T-helper 1 cell treated with Interleukin-12 subunit alpha and Interleukin-12 subunit beta and Interleukin-4 antibody, amounts not matched to agents 30 ng/mL and 1 ng/mL, for 36 hours (primary cell): ENCODE results near the gene ATPAF2. TPM values are rescaled to one million over a fixed set of nuclear protein-coding genes. Genes with fewer than 3 reads are reported as not detected.
"Not testable (repeated sequence)": the region's sequence is repeated elsewhere in the genome, so short reads cannot be mapped to it uniquely, and the experiment has no call there.

Source experiments
- intact Hi-C: fragments of 100-400 bp; cut with micrococcal nuclease; formaldehyde crosslinking; loops from one replicate; pipeline ENCODE4 v1.15.1; 2024
- total RNA-seq: library from RNA; stranded (reverse); gene quantifications from 2 replicates; pipeline ENCODE4 v1.2.3, GENCODE V29; 2022

Gene ATPAF2
- total RNA-seq, 1 donor from 2014 or later, result 33.2 TPM

- intact Hi-C loops, result no loop called here
Observed at GRCh38 chr17:18015593-18015992, 23.4 kb downstream of the ATPAF2 start.

- intact Hi-C loops, result no loop called here
Observed at GRCh38 chr17:18014006-18014405, 25.0 kb downstream of the ATPAF2 start.

DNA sequence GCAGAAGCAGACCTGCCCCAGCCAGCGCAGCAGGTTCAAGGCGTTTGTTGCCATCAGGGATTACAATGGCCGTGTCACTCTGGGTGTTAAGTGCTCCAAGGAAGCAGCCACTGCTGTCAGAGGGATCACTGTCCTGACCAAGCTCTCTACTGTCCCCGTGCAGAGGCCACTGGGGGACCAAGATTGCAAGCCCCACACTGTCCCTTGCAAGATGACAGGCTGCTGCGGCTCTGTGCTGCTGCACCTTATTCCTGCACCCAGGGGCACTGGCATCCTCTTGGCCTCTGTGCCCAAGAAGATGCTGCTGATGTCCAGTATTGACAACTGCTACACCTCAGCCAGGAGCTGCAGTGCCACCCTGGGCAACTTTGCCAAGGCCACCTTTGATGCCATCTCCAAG is 27.7 kb downstream of the ATPAF2 start:
- intact Hi-C loops, result no loop called here

- intact Hi-C loops, result no loop called here
Observed at GRCh38 chr17:18009609-18010420, 29.2 kb downstream of the ATPAF2 start.

DNA sequence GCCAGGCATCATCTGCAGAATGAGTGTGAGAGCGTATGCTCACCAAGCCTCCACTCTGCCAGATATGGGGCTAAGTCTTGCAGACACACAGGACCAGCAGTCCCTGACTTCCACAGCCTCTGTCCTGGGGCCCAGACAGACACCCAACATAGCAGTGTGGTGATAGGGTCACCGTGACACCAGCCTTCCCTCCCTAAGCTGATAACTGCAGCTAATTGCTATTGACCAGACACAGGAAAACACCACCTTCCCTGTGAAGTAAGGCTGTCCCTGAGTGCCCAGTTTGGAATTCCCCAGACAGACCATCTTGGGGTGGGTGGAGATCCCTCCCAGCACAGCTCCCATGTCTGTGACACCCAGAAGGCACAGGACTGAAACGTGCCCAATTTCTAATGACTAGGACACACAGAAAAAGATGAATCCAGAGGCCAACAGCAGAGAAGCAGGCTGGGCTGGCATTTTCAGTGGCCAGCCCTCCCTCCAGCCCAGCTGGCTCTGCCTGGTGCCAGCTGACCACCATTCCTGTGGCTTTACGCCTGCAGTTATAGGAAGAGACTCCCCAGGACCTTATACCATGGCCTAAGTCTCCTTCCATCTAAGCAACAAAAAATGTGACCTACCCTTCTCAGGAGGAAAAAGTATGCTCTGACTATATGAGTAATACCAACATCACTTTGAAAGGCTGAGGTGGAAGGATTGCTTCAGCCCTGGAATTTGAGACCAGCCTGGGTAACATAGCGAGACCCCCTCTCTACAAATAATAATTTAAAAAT is 30.3 kb downstream of the ATPAF2 start:
- intact Hi-C loops, result no loop called here

DNA sequence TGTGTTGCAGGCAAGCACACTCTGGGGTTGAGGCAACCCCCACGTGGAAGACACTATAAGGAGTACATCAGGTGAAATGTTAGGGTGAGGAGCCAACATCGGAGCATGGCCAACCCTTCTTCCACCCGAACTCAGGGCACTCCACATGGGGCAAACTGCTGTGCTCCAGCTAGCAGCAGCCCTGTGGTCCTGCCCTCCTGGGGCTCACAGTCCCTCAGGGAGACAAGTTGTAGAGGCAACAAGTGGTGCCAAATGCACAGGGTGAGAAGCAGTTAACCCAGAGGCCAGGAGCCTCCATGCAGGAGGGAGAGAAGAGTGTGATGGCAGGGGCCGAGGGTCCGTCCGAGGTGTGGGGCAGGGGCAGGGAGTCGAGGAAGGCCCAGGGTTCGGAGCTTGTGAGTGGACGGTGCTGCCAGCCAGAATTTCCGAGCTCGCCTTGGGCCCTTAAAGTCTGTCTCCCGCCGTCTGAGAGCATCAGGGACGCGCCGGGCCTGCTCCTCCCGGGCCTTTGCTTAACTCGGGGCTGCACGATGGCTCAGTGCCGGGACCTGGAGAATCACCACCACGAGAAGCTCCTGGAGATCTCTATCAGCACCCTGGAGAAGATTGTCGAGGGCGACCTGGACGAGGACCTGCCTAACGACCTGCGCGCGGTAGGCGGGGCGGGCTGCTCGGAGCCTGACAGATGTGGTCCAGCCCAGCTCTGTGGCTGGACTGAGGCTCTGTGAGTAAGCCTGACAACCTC is 32.3 kb downstream of the ATPAF2 start:
- intact Hi-C loops, result no loop called here

DNA sequence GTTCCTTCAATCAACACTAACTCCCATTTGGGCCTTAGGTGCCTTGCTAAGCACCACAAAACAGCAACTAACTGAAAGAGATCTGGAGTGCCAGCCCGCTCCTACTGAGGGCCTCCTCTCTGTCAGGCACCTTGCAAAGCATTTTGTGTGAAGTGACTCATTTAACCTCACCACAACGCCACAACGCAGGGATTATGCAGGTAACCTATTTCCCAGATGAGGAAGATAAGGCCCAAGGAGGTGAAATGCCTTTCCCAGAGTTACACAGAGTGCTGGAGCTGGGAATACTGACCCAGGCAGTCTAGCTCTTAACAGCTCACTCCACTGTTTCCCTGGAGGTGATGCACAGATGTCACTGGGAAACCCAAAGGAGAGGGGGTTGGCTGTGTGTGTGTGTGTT is 33.5 kb downstream of the ATPAF2 start:
- intact Hi-C loops, result no loop called here

DNA sequence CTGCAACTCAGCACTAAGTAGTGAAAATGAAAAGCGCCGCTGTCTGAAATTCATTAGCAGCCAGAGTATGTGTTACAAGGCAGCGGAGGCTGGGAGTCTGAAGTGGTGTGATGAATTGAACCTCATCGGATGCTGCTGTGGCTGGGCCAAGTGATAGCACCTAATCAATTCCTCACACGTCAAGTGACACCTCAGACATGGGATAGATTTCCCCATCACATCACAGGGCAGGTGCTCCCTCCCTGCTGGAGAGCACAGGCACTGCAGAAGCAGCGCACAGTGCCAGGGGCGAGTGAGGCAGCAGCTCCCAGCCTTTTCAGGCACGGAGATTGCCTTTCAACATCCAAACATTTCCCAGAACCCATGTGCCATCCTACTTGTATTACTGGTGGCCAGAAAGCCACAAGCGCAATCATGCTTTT is 34.1 kb downstream of the ATPAF2 start:
- intact Hi-C loops, result no loop called here

GRCh38 chr17:18004345-18004744 is 34.6 kb downstream of the ATPAF2 start:
- intact Hi-C loops, result no loop called here

DNA sequence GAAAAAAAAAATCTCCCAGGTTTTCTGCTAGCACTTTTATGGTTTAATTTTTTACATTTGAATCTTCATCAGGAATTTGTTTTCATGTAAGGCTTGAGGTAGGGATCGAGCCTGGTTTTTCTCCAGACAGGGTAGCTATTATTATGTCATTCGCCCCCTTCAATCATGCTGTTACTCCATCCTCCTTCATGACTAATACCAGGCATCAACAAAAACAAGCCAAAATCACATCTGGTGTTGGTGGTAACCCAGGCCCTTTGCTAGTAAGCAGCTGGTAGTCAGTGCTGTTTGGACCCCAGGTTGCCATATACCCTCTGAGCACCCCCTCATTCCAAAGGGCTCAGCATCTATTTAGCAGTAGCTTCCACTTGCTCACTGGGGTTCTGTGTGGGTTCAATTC is 36.8 kb downstream of the ATPAF2 start:
- intact Hi-C loops, result no loop called here

GRCh38 chr17:18000030-18000408 is 38.9 kb downstream of the ATPAF2 start:
- intact Hi-C loops, result no loop called here

- intact Hi-C loops, result no loop called here
Observed at GRCh38 chr17:17999364-18000029, 39.5 kb downstream of the ATPAF2 start.

DNA sequence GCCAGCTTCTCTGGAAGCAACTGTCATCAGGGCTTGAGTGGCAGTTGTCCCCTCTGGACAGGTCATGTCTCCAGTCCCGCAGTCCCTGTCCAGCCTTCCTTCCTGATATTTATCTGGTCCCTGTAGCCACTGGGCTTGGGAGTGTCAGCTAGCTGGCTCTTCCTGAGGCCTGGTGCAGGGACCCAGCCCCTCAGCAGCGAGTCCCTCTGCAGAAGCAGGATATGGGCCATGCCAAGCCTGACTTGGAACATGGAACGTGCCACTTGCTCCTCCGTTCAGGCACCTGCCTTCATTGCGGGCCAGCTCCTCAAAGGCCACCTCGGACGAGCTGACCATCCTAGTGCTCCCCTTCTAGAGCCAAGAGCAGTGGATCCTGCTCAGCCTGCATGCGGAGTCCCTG is 40.0 kb downstream of the ATPAF2 start:
- intact Hi-C loops, result no loop called here

DNA sequence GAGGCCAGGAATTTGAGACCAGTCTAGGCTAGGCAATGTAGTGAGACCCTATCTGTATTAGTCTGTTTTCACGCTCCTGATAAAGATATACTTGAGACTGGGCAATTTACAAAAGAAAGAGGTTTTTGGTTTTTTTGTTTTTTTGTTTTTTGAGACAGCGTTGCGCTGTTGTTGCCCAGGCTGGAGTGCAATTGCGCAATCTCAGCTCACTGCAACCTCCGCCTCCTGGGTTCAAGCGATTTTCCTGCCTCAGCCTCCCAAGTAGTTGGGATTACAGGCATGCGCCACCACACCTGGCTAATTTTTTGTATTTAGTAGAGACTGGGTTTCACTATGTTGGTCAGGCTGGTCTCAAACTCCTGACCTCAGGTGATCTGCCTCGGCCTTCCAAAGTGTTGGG is 43.1 kb downstream of the ATPAF2 start:
- intact Hi-C loops, result not testable (repeated sequence)

DNA sequence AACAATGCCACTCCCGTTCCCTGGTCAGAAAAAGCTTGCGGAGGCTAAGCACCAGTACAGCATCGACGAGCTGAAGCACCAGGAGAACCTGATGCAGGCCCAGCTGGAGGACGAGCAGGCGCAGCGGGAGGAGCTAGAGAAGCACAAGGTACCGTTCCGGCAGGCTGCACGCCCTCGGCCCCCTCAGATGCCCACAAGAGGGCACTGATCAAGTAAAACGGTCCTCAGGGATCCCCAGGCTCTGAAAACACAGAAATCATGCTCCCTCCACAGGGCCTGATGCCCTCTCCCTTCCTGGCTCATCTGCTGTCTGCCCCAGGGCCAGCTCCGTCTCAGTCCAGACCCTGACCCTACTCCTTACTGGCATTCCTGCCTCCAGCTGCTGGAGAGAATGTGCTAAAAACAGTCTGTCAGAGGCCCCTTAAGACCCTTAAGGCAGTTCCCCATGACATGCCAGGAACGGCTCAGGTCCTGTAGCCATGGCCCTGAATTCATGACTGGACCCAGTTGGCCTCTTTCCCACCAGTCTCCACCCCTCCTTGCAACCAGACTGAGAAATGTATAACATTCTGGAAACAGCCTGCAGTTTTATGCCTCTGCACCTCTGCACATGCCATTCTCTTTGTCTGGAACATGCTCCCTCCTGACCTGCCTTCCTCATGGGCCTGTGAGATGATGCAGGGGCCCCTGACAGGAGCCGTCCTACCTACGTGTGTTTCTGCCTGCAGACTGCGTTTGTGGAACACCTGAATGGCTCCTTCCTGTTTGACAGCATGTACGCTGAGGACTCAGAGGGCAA is 44.5 kb downstream of the ATPAF2 start:
- intact Hi-C loops, result no loop called here

DNA sequence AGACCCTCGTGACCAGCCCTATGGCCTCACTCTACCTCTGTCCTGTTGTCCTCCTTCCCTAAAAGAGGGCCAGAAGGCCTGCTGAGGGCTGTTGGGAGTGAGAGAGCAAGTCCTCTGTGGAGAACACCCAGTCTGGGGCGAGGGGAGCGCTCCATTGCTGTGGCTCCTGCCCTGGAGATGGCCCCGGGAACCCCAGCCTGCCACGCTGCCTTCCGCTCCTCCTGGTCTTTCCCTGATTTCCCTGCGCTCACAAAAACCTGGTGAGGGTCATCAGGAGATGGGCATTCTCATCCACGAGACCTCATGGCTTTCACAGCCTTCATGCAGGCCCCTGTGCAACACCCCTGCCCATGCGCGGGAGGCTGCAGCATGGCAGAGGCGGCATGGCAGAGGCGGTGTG is 45.1 kb downstream of the ATPAF2 start:
- intact Hi-C loops, result no loop called here

- intact Hi-C loops, result no loop called here
Observed at GRCh38 chr17:17993366-17993765, 45.6 kb downstream of the ATPAF2 start.

DNA sequence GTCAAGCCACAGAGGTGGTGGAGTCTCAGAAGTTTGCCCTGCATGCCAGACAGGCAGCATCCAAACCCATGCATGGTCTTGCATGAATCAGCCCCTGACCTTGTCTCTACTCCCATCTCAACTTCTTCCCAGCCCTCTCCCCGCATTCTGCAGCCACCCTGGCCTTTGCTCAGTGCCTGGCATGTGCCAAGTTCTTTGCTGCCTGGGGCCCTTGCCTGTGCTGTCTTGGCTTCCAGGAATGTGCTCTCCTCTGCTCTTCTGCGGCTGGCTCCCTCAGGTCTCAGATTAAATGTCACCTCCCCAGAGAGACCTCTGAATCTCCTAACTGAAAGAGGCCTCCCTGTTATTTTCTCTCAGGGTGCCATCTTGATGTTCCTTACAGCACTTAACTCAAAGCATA is 48.7 kb downstream of the ATPAF2 start:
- intact Hi-C loops, result no loop called here

GRCh38 chr17:17989618-17990017 is 49.4 kb downstream of the ATPAF2 start:
- intact Hi-C loops, result no loop called here

DNA sequence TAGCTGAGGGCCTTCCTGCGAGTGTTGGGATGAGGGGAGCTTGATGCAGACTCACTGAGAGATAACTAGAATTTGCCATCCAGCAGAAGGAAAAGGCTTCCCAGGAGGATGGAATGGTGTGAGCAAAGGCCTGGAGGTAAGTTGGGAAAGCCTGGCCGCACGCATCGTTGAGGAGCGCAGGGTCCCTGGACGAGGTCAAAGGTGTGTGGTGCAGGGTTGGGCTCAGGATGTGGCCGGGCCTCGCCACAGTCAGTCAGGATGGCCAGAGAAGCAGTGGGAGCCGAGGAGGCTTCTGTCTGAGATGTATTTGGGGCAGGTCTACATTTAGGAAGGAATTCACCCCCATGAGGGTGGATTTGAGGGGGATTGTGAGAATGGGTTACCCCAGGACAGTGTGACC is 49.9 kb downstream of the ATPAF2 start:
- intact Hi-C loops, result no loop called here
